Fibroblast of peridontal ligament (primary cell): ENCODE data around the gene ITGAD.

Source experiments
- DNase-seq: peaks from one replicate; pipeline ENCODE4 v3.0.0-alpha.2; 2010; ENCODE audit errors: extremely low read depth

The ITGAD gene

DNA sequence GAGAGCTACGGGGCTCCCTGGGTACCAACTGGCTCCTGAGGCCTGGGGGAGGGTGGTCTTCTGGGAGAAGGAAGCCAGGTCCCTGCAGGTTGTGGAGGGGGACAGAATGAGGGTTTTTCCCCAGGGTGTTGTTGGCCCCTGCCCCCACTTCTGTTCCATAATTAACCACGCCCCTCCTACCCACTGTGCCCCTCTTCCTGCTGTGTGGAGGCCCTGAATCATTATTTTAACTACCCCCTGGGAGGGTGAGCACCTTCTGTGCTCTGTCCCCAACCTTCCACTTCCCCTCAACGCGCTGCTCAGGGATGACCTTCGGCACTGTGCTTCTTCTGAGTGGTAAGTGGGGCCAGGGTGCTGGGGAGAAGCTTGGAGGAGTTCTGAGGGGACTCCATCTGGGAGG, at the start of gene ITGAD:
Gene ITGAD (plus strand): TSS at position 280 of the 400 bp plus-strand sequence. CDS start 26 bp downstream, at position 306.
- DNase-seq, result no peak

DNA sequence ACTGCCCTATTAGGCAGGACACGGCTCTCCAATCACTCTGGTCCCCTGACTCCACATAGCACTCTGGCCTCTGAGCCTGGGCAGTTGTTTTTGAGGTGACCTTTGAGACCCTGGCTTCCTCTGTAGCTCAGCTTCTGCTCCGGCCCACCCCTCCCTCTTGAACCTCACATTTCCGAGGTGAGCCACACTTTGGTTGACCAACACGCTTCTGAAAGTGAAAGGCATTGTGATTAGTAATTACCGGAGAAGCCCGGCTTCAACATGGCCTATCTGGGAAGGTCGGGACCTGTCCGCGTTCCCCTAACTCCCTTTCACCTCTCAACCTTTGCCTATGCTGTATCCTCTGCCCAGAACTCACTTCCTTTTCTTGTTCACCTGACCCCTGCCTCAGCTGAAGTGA, 48.4 kb upstream of the ITGAD start:
- DNase-seq, result no peak

DNA sequence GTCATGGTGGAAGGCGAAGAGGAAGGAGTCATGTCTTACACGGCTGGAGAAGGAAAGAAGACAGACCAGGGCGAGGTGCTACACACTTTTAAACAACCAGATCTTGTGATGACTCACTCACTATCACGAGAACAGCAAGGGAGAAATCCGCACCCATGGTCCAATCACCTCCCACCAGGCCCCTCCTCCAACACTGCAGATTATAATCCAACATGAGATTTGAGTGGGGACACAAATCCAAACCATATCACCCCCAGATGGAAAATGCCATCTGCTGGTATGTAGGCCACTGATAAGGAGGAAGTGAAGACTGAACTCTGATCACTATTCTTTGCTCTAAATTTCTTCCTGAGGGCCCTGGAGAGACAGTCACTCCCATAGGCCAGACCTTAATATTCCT, 45.7 kb upstream of the ITGAD start:
- no peak for DNase-seq

DNA sequence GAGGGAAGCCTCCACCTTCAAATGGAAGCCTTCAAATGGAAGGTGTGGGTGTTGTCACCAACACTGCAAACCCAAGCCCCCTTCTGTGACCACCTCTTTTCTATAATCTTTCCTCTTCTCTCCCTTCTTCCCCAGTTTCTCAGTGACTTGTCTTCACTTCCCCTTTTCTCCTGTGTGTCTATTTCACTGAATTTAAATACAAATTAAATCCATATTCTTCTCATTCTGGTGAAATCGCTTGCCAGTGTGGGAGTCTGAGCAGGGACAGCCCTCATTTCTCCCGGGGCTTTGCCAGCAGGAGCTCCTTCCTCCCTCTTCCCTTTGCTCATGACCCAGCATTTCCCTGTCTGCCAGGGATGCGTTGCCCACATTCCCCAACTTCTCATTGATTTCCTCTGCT, 44.6 kb upstream of the ITGAD start:
- DNase-seq, result no peak

DNA sequence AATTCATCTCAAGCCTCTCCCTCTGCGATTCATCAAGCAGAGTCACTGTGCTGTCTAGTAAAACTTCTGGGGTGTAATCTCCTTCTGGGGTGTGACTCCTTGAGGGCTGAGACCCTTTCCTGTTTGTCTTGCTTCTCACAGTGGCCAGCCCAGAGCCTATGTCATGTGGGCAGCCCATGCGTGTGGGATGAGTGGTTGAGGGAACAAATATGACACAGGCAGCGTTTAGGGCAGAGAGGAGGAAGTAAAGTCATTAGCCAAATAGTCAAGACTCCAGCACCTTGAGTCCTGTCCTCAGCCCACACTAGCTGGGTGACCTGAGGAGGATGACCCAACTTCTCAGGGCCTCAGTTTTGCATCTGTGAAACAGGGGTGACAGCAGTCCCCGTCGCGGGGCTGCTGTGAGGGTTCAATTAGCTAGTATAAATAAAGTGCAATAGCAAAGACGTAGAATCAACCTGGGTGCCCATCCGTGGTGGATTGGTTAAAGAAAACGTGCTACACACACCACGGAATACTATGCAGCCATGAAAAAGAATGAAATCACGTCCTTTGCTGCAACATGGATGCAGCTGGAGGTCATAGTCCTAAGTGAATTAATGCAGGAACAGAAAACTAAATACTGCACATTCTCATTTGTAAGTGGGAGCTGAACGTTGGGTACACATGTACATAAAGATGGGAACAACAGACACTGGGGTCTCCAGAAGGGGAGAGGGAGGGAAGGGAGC, 42.7 kb upstream of the ITGAD start:
- no peak for DNase-seq

DNA sequence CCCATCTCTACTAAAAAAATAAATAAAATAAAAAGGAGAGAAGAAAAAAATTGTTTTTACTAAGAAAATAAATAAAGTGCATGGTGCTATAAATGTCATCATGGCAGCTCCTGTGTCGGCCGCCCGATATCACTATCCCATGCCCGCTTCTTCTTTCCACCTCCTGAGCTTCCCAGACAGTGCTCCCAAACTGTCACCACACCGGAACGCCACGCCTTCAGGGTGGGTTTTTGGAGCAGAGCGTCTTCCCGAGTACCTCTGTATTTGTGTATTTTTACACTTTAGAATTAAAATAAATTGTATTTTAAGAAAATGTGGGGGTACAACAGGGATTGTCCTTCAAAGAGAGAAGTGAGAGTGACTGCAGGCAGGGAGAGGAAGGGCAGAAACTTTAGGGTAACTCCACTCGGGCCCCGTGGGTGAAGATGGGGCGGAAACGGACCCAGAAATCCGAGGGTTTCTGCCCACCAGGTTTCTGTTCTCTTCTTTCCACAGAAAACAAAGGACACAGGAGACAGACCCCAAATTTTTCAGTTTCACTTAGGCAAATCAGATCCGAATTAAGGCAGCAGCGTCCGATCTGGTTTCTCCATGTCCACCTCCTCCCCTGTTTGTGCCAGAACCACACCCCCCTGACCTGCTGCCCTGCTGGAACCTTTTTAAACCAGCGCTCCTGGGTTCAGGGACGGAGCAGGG, 41.7 kb upstream of the ITGAD start:
- no peak for DNase-seq

DNA sequence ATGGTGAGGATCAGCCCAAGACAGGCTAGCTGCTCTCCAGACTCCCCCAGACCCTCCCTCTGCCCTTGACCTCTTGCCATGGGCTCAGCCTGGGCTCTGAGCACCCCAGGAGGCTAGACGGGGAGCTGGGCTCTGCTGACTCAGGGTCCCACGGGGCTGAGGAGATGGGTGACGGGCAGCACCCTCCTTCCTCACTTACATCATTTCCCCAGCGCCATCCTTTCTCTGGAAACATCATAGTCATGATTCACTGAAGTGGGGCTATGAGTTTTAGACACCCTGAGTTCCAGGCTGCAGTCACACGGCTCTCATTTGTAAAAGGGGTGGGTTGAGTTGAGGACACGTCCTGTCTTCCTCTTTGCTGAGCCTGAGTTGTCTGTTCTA, 41.2 kb upstream of the ITGAD start:
- DNase-seq, result no peak

DNA sequence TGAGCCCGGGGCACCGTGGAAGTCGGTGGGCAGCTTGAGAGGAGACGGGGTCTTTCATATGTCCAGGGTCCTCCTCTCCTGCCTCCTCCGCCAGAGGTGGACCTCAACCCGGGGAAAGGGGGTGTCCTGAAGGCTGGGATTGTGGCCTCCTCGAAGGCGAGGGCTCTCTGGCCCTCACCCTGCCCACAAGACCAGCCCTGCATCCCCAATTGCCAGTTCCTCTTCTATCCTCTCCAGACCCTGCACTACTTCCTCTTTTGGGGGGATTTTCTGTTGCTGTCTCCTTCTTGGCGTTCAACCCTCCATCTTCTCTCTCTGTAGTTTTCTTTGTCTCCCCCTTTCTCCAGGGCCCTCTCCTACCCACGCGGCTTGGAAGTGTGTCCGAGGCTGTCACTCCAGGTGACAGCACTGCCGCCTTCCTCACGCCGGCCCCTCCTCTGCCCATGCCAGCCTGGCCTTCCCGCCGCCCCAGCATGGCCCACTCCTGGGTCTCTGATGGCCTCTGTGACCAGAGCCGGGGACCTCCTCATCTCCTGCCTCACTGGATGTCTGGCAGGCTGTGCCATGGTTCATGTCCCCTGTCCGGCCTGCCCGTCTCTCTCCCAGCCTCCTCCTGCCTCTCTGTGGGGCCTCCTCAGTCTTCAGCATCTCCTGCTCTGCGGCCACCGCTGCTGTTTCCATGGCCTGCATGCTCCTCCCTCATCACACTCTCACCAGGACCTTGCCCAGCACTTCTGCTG, 40.6 kb upstream of the ITGAD start:
- no peak for DNase-seq

DNA sequence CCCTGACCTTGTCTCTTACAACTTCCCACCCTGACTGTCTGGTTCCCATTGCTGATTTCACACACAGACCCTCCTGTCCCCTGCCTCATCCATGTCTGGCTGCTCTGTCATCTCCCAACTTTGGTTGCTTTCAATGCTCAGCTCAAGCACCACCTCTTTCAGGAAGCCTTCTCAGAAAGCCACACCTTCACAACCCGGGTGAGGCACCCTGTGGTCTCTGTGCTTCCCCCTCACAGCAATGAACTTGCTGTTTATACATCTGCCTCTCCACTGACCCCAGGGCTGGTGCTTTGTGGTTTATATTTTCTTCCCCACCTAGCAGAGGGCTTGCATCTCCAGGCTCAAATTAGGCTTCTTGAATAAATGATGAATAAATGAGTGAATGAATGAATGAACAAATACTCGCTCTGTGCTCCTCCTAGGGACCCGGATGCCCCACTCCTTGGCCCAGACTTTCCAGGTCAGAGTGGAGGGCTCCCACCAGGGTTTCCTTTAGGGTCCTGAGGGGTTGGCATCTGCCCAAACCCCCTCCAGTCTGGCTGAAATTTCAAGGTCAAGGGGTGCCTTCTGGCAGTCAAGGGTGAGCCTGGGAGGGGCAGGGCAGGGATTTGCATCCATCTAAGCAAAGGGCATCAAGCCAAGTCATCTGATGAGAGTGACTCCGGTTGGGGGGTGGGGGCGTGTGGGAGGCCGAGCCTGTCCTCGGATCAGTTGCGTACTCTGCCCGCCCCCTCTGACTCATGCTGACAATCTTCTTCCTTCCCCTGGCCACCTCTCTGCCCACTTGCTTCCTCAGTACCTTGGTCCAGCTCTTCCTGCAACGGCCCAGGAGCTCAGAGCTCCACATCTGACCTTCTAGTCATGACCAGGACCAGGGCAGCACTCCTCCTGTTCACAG, 38.5 kb upstream of the ITGAD start, which contains the start of gene ITGAX:
Gene ITGAX (plus strand): TSS at position 783 of the 898 bp plus-strand sequence. CDS start 79 bp downstream, at position 862.
- no peak for DNase-seq

DNA sequence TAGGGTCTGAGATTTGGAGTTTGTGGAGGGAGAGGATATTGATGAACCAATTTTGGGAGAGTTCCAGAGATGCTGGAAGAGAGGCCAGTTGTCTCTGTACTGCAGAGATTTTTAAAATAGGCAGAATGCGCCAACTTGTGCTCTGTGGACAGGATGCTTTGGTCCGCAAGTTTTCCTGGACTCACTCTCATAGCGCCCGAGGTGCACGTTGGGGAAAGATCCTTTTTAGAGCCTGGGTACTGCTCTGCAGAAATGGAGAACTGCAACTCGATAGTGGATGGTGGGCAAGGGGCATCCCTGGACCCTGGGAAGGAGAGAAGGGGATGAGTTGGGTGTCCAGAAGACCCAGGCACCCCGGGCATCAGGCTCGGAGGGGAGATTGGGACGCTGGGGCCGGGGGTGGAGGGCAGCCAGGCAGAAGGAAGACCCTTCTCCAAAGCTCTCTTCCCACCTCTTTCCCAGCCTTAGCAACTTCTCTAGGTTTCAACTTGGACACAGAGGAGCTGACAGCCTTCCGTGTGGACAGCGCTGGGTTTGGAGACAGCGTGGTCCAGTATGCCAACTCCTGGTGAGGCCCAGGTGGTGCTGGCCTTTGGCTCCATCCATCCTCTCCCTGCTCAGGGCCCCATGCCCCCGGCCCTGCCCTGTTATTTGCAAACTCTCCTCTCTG, 37.6 kb upstream of the ITGAD start:
- no peak for DNase-seq

DNA sequence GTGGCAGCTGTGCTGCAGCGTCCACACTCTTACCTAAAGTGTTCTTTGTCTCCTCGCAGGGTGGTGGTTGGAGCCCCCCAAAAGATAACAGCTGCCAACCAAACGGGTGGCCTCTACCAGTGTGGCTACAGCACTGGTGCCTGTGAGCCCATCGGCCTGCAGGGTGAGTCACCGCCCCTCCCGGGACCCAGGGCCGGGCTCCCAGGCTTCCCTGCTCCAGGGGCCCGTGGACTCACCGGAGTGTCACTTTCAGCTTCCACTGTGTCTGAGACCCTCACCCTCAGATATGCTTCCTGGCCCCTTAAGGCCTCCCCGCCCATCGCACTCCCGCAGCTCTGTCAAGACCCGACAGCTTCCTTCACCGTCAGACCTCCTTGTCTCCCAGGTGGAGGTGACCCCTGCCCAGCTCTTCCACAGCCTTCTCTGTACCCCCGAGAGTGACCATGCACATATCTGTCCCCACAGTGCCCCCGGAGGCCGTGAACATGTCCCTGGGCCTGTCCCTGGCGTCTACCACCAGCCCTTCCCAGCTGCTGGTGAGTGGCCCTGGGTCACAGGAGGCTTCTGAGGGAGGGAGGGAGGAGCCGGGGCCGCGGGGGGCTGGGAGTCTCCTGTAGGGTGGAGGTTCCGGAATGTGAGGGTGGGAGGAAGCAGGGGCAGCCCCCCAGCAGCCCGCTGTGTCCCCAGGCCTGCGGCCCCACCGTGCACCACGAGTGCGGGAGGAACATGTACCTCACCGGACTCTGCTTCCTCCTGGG, 36.4 kb upstream of the ITGAD start:
- no peak for DNase-seq

DNA sequence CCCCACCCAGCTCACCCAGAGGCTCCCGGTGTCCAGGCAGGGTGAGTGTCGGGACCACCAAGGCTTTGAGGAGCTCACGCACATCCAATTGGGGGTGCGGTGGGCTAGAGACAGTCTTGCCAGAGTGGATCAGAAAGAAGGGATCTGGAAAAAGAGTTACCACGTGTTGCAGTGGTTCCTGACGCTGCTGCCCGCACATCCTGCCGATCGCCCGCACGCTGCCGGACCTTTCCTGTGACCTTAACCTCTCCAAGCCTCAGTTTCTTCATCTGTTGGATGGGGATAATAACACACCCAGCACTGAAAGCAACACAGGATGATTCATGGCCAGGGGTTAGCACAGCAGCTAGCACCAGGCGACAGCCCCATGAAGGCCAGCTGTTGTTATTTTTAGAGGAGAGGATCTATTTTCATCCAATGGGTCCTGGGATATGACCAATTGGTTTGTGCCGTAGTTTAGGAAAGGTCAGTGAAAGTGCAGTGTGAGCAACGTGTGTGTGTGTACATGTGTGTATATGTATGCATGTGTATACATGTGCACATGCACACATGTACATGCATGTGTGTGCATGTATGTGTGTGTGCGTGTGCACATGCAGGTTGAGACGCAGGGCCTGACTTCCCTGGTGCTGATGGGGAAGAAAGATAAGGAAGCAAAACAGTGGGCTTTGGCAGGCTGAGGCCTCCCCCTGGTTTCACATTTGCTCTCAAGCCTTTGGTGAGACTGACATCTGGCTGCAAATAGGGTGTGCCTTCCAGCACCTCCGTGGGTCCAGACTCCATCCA, 35.6 kb upstream of the ITGAD start:
- no peak for DNase-seq

DNA sequence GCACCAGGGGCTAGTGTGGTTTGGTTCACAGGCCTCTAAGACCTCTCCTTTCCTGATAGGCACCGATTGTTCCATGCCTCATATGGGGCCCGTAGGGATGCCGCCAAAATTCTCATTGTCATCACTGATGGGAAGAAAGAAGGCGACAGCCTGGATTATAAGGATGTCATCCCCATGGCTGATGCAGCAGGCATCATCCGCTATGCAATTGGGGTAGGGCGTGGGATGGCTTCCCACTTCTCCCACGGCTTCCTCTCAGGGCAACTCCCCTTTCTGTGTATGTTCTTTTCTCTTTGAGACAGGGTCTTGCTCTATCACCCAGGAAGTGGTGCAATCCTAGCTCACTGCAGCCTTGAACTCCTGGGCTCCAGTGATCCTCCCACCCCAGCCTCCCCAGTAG, 32.9 kb upstream of the ITGAD start:
- no peak for DNase-seq

DNA sequence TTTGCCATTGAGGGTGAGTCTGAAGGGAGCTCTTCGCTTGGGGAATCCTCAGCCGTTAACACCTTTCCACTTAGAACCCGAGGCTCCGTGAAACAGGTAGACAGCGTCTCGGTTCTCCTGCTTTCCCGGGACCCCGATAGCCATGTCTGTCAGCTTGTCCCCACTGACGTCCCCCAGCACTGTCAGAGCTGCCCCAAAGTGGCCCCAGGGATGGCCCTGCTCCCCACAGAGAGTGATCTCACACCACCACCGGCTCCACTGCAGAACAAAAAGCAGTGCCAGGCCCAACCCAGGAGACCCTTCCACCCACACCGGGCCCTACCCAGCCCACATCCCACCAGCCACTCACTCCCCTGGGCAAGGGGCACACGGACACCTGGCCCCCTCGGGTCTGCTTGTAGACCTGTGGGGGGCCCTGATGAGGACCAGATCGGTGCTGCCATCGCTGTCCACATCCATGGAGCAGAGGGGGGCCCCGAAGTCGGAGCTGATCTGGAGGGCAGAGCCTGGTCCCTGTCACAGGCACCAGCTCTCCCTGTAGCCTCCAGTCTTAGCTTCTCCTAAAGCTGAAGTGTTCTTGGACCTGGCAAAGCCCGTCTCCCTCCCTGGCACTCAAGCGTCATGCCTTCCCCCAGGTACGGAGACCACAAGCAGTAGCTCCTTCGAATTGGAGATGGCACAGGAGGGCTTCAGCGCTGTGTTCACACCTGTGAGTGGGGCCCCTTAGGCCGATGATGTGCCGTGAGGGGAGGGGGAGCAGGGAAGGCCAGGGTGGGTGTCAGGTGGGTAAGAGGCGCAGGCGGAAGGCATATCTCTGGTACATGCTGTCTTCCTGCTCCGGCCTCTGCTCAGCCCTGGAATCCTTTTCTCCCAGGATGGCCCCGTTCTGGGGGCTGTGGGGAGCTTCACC, 31.7 kb upstream of the ITGAD start:
- no peak for DNase-seq

DNA sequence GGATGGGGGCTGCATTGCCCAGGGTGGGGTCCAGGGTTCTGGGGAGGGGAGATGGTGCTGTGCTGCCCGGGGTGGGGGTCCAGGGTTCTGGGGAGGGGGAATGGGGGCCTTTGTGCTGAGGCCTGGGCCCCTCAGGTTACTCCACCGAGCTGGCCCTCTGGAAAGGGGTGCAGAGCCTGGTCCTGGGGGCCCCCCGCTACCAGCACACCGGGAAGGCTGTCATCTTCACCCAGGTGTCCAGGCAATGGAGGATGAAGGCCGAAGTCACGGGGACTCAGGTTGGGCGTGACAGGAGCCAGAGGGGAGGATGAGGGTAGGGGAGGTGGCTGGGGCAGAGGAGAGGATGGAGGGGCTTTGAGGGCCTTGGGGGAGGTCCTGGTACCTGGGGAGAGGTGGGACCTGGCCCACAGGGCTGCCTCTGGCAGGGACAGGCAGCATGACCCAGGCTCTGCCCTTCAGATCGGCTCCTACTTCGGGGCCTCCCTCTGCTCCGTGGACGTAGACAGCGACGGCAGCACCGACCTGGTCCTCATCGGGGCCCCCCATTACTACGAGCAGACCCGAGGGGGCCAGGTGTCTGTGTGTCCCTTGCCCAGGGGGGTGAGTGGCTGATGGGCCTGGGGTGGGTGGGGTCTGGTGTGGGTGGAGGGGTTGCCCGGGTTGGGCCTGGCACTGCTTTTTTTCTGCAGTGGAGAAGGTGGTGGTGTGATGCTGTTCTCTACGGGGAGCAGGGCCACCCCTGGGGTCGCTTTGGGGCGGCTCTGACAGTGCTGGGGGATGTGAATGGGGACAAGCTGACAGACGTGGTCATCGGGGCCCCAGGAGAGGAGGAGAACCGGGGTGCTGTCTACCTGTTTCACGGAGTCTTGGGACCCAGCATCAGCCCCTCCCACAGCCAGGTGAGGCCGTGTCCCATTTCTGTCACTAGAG, 30.4 kb upstream of the ITGAD start:
- no peak for DNase-seq

DNA sequence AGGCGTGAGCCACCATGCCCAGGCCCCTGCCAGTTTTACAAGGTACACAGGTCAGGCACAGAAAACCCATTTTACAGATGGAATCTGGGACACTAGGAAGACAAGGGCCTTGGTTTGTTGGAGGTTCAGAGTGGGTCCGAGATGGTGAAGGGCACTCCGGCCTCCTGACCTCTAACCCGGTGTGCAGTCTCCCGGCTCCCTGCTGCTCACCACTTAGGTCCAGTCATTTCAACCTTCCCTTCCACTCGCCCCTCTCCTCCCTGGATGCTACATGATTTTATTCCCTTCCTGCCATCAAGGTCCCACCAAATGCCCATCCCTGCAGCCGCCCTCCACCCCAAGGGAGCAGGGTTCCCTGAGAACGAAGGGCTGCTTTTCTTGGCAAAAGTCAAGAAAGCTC, 29.4 kb upstream of the ITGAD start:
- no peak for DNase-seq

DNA sequence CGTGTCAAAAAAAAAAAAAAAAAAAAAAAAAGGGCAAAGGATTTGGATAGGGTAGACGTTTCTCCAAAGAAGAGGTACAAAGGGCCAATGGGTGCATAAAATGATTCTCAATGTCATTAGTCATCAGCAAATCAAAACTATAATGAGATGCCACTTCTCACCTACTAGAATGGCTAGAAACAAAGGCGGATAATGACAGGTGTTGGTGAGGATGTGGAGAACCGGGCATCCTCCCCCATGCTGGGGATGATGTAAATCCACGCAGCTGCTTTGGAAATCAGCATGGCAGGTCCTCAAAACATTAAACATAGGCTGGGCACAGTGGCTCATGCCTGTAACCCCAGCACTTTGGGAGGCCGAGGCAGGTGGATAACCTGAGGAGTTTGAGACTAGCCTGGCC, 28.7 kb upstream of the ITGAD start:
- DNase-seq, result no peak
